ENCODE results near the gene MMADHC. TPM values are rescaled to one million over a fixed set of nuclear protein-coding genes. Genes with fewer than 3 reads are reported as not detected.

MMADHC gene
- total and polyA plus RNA-seq, 2 of the 4 experiments (the other 2 are of a cell fraction), result 62.6 to 112 TPM

GRCh38 chr2:149617476-149617875 is 29.9 kb upstream of the MMADHC start:
- H4K8ac ChIP-seq (ENCODE audit: low read depth in 2 of 2, low read length in 2 of 2), result 0 out of 4 replicates have a peak overlapping the region, but pooled peaks of 1 of the 2 experiments have one; percentile 8
- H3K27me3 ChIP-seq (ENCODE audit: control insufficient read depth, insufficient read depth, low read length), result no peaks in the 10 kb centered on the region
- ChIA-PET CTCF (no interaction called here), POLR2A (ENCODE audit: unreplicated experiment) (interaction anchor here (0.6 to 1.1 kb wide), 2 partner anchors 11 to 846 kb away, joined by 3 read pairs; no protein-coding TSS in a partner anchor)
- no peak overlapping the region for H4K5ac ChIP-seq (ENCODE audit: low read depth, low read length)
- H3K56ac ChIP-seq (ENCODE audit: extremely low read depth, insufficient read depth, low read length), result no peak overlapping the region
- H2BK5ac ChIP-seq (ENCODE audit: low read depth, low read length, poor library complexity, severe bottlenecking), result no peak overlapping the region
- no TSS peak for BruUV-seq (replicated peaks)
- no peaks in the 10 kb centered on the region for H3K9me3 ChIP-seq (ENCODE audit: control insufficient read depth, insufficient read depth, low read length)
- no peak overlapping the region for H3K4me3 ChIP-seq (ENCODE audit: insufficient read depth, low read depth, low read length)
- no peak overlapping the region for H2BK120ac ChIP-seq (ENCODE audit: low read depth, low read length)
- H3K9ac ChIP-seq (ENCODE audit: low read depth, low read length), result no peak overlapping the region
- H3K4me2 ChIP-seq (ENCODE audit: low read depth, low read length), result no peak overlapping the region
- no peak overlapping the region; the same call in 1 of the 2 replicates for H2AK5ac ChIP-seq (ENCODE audit: low read depth, low read length)
- no peak overlapping the region for H3K14ac ChIP-seq (replicated peaks; ENCODE audit: low read depth, low read length)
- H2BK20ac ChIP-seq (ENCODE audit: low read depth, low read length), result 0 out of 2 replicates have a peak overlapping the region, but pooled peaks have one; percentile 5
- H3K4ac ChIP-seq (ENCODE audit: low read depth, low read length), result no peak overlapping the region
- H3K23ac ChIP-seq (ENCODE audit: low read depth, low read length), result no peak overlapping the region
- no peaks in the 10 kb centered on the region for H3K9me1 ChIP-seq (ENCODE audit: insufficient read depth, low read length)
- ATAC-seq (ENCODE audit: low read depth), result peak; percentile 69
- dilution Hi-C loops (cut with HindIII; ENCODE audit: low sequenced_read_pairs, unreplicated experiment), result no loop called here
- no peak overlapping the region for H3K27ac ChIP-seq (ENCODE audit: insufficient read depth, low read length)
- in situ Hi-C loops (cut with MboI; ENCODE audit: low sequenced_read_pairs), result no loop called here
- TF ChIP-seq RCOR1 (IDR thresholded peaks at IDR 0.05; ENCODE audit: insufficient replicate concordance, low read length) (no peak), ELK1 (IDR thresholded peaks at IDR 0.05; ENCODE audit: borderline replicate concordance, low read depth, low read length) (no peak), MAZ (IDR thresholded peaks at IDR 0.05; ENCODE audit: borderline replicate concordance, low read depth, low read length) (no peak), SMC3 (IDR thresholded peaks at IDR 0.05; ENCODE audit: low read depth, low read length) (no peak), RAD21 (IDR thresholded peaks at IDR 0.05; ENCODE audit: low read length) (no peak), MXI1 (IDR thresholded peaks at IDR 0.05; ENCODE audit: borderline replicate concordance, low read depth, low read length) (no peak), RFX5 (IDR thresholded peaks at IDR 0.05; ENCODE audit: low read depth, low read length) (no peak), POLR2A (IDR thresholded peaks at IDR 0.05; ENCODE audit: low read depth, low read length) (no peak), CHD1 (IDR thresholded peaks at IDR 0.05; ENCODE audit: low read depth, low read length) (no peak), MAFK (IDR thresholded peaks at IDR 0.05; ENCODE audit: low read depth, low read length) (no peak), NFE2L2 (IDR thresholded peaks at IDR 0.05; ENCODE audit: low read depth, low read length) (no peak), BHLHE40 (IDR thresholded peaks at IDR 0.05; ENCODE audit: low read depth, low read length) (no peak), CEBPB (IDR thresholded peaks at IDR 0.05; ENCODE audit: low read depth, low read length) (no peak), FOS (IDR thresholded peaks at IDR 0.05; ENCODE audit: low read depth, low read length) (no peak)
- TF ChIP-seq, protein P1, sequence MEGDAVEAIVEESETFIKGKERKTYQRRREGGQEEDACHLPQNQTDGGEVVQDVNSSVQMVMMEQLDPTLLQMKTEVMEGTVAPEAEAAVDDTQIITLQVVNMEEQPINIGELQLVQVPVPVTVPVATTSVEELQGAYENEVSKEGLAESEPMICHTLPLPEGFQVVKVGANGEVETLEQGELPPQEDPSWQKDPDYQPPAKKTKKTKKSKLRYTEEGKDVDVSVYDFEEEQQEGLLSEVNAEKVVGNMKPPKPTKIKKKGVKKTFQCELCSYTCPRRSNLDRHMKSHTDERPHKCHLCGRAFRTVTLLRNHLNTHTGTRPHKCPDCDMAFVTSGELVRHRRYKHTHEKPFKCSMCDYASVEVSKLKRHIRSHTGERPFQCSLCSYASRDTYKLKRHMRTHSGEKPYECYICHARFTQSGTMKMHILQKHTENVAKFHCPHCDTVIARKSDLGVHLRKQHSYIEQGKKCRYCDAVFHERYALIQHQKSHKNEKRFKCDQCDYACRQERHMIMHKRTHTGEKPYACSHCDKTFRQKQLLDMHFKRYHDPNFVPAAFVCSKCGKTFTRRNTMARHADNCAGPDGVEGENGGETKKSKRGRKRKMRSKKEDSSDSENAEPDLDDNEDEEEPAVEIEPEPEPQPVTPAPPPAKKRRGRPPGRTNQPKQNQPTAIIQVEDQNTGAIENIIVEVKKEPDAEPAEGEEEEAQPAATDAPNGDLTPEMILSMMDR (conservative IDR thresholded peaks at IDR 0.05; ENCODE audit: low read depth, low read length), result no peak
- TF ChIP-seq, protein P2, sequence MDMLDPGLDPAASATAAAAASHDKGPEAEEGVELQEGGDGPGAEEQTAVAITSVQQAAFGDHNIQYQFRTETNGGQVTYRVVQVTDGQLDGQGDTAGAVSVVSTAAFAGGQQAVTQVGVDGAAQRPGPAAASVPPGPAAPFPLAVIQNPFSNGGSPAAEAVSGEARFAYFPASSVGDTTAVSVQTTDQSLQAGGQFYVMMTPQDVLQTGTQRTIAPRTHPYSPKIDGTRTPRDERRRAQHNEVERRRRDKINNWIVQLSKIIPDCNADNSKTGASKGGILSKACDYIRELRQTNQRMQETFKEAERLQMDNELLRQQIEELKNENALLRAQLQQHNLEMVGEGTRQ (IDR thresholded peaks at IDR 0.05; ENCODE audit: low read depth, low read length), result no peak
- H3K79me1 ChIP-seq (ENCODE audit: low read depth in 1 of 2, low read length in 2 of 2), result no peaks in the 10 kb centered on the region
- intact Hi-C loops (cut with micrococcal nuclease), result no loop called here
- H2BK15ac ChIP-seq (ENCODE audit: low read depth, low read length), result no peak overlapping the region
- H4K20me1 ChIP-seq (ENCODE audit: insufficient read depth, low read length), result no peaks in the 10 kb centered on the region
- peak; percentile 66 for DNase-seq
- no peaks in the 10 kb centered on the region for H3K36me3 ChIP-seq (ENCODE audit: control insufficient read depth, insufficient read depth, low read length)
- no peak overlapping the region for H2AK9ac ChIP-seq (replicated peaks; ENCODE audit: low read depth, low read length, poor library complexity)
- H3K4me1 ChIP-seq (ENCODE audit: control insufficient read depth, insufficient read depth, low read length), result peaks cover 4% of the 10 kb centered on the region
- no peak overlapping the region for H4K91ac ChIP-seq (ENCODE audit: insufficient read depth, low read depth, low read length)
- H2AFZ ChIP-seq (replicated peaks; ENCODE audit: low read length, poor library complexity), result no peak overlapping the region
- H3K18ac ChIP-seq (ENCODE audit: low read depth, low read length), result no peak overlapping the region
